IPS-18a (cell line): ENCODE data around the gene SIPA1L3.

Source experiments
- H3K27ac ChIP-seq: one replicate; pipeline ENCODE4 v1.5.1; 2013; ENCODE audit warnings: low read length
- H3K27me3 ChIP-seq: one replicate; pipeline ENCODE4 v1.6.1; 2013; ENCODE audit warnings: mild to moderate bottlenecking, low read length; ENCODE audit not compliant: control insufficient read depth, insufficient read depth
- H3K36me3 ChIP-seq: one replicate; pipeline ENCODE4 v1.6.1; 2013; ENCODE audit warnings: low read depth, low read length; ENCODE audit not compliant: control insufficient read depth
- H3K4me1 ChIP-seq: one replicate; pipeline ENCODE4 v1.6.1; 2013; ENCODE audit warnings: low read depth, low read length; ENCODE audit not compliant: control insufficient read depth
- H3K4me3 ChIP-seq: one replicate; pipeline ENCODE4 v1.5.1; 2013; ENCODE audit warnings: low read length
- H3K9ac ChIP-seq: one replicate; pipeline ENCODE4 v1.6.1; 2013; ENCODE audit warnings: mild to moderate bottlenecking, low read length, moderate library complexity
- H3K9me3 ChIP-seq: one replicate; pipeline ENCODE4 v1.6.1; 2013; ENCODE audit warnings: low read depth, low read length; ENCODE audit not compliant: control insufficient read depth

SIPA1L3 gene

DNA sequence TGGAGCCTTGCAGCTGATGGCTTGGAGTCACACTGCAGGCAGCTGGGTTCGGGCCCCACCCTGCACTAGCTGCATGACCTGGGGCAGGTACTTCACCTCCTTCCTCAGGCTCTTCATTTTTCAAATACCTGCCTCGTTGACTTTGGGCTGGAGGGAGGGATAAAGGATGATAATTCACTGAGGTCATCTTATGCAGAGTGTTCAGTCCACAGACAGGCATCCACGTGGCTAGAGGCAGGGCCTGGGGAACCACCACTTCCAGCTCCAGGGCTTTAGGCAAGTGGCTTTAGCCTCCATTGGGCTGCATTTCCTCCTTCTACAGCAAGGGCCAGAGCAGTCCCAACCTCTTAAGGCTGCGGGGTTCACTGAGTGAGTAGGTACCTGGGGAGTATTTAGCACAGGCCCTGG, 84.8 kb downstream of the SIPA1L3 start:
- Histone ChIP-seq H3K27me3 (no peaks in the 10 kb centered on the region), H3K4me3 (no peak overlapping the region), H3K4me1 (peaks cover 16% of the 10 kb centered on the region), H3K36me3 (no peaks in the 10 kb centered on the region), H3K9me3 (no peaks in the 10 kb centered on the region), H3K9ac (no peak overlapping the region), H3K27ac (no peak overlapping the region)

GRCh38 chr19:37992761-37993160, 85.8 kb downstream of the SIPA1L3 start:
- H3K9ac ChIP-seq: no peak overlapping the region
- peaks cover 16% of the 10 kb centered on the region for H3K4me1 ChIP-seq
- H3K4me3 ChIP-seq: no peak overlapping the region
- H3K27me3 ChIP-seq: no peaks in the 10 kb centered on the region
- no peak overlapping the region for H3K27ac ChIP-seq
- H3K36me3 ChIP-seq: no peaks in the 10 kb centered on the region
- H3K9me3 ChIP-seq: no peaks in the 10 kb centered on the region

GRCh38 chr19:37994823-37995130, 87.8 kb downstream of the SIPA1L3 start:
- H3K27me3 ChIP-seq: no peaks in the 10 kb centered on the region
- no peaks in the 10 kb centered on the region for H3K36me3 ChIP-seq
- H3K9me3 ChIP-seq: no peaks in the 10 kb centered on the region
- peaks cover 10% of the 10 kb centered on the region for H3K4me1 ChIP-seq
- H3K9ac ChIP-seq: no peak overlapping the region
- no peak overlapping the region for H3K4me3 ChIP-seq
- no peak overlapping the region for H3K27ac ChIP-seq

DNA sequence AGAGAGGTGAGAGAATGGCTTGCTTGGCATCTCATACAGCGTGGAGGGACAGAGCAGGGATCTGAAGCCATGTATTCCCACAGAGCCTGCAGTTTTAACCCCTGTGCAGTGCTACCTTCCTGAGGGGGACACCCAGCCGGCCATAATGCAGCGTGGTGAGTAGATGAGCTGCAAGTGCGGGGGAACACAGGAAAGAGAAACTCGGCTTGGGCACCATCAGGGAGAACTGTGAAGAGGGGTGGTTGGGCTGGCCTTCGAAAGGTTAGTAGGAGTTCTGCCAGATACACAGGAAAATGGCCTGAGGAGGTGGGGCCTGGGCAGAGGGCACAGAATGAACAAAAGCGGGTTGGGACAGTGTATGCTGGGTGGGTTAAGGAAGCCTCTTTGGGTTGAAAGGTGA, 88.3 kb downstream of the SIPA1L3 start:
- no peak overlapping the region for H3K9ac ChIP-seq
- H3K27ac ChIP-seq: no peak overlapping the region
- H3K27me3 ChIP-seq: no peaks in the 10 kb centered on the region
- no peaks in the 10 kb centered on the region for H3K36me3 ChIP-seq
- peaks cover 4% of the 10 kb centered on the region for H3K4me1 ChIP-seq
- H3K4me3 ChIP-seq: no peak overlapping the region
- no peaks in the 10 kb centered on the region for H3K9me3 ChIP-seq

DNA sequence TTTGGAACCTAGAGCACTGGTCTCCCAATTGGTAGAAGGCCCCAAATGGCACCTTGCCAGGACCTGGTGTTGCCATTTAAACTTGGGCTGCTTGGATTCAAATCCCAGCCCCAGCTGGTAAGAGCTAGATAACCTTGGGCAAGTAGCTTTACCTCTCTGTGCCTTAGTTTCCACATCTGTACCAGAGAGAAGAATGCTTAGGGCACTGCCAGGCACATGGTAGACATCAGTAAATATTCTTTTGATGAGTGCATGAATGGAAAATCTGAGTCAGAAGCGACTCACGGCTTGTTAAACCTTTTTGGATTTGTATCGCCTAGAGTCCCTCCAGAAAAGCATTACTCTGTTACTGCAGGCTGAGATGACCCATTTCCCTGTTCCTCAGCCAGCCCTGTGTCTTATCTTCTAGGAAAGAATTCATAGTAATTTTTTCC, 90.9 kb downstream of the SIPA1L3 start:
- Histone ChIP-seq H3K27ac (no peak overlapping the region), H3K4me1 (peaks cover 3% of the 10 kb centered on the region), H3K9ac (no peak overlapping the region), H3K27me3 (no peaks in the 10 kb centered on the region), H3K36me3 (no peaks in the 10 kb centered on the region), H3K4me3 (no peak overlapping the region), H3K9me3 (no peaks in the 10 kb centered on the region)

DNA sequence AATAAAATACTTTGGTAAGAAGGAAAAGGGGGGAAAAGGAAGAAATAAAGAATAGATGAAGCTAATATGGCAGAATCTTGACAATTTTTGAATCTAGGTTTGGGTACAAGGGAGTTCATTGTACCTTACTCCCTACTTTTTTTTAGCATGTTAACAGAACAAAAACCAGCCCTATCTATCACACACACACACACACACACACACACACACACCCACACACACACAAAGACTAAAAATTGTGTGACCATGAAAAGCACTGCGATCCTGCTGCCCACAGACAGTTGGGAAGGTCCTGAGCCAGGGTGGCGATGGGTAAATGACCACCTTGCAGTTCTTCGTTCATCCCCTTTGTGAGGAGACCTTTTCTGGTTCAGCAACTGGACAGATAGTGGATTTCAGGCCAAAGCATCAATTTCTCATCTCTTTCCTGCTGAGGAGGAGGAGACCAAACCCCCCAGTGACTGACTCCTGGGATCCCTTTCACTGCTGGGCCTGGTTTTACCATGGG, 91.8 kb downstream of the SIPA1L3 start:
- Histone ChIP-seq H3K4me1 (peaks cover 12% of the 10 kb centered on the region), H3K4me3 (no peak overlapping the region), H3K9ac (no peak overlapping the region), H3K36me3 (no peaks in the 10 kb centered on the region), H3K27me3 (no peaks in the 10 kb centered on the region), H3K27ac (no peak overlapping the region), H3K9me3 (no peaks in the 10 kb centered on the region)

- Histone ChIP-seq H3K4me1 (peaks cover 19% of the 10 kb centered on the region), H3K9me3 (no peaks in the 10 kb centered on the region), H3K9ac (no peak overlapping the region), H3K36me3 (no peaks in the 10 kb centered on the region), H3K27ac (no peak overlapping the region), H3K4me3 (no peak overlapping the region), H3K27me3 (no peaks in the 10 kb centered on the region)
Measured at GRCh38 chr19:37999309-38000213, 92.6 kb downstream of the SIPA1L3 start.

DNA sequence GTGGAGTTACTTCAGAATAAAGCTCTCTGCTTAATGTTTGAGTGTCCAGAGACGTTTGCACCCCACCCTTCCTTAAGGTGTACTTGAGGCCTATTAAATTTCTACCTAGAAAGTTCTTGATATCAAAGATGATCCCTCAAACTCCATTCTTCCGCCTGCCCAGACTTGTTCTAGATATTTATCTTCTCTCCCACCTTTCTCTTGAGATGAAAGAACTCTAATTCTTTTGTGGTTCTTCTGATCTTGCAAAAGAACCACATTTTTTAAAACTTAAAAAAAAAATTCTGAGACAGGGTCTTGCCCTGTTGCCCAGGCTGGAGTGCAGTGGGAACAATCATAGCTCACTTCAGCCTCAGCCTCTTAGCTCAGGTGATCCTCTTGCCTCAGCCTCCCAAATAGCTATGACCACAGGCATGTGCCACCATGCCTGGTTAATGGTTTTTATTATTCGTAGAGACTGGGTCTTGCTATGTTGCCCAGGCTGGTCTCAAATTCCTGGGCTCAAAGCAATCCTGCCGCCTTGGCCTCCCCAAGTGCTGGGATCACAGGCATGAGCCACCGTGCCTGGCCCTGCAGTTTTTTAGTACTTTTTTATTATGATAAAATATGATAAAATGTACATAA, 94.3 kb downstream of the SIPA1L3 start:
- H3K4me1 ChIP-seq: peaks cover 34% of the 10 kb centered on the region
- H3K9me3 ChIP-seq: no peaks in the 10 kb centered on the region
- no peaks in the 10 kb centered on the region for H3K36me3 ChIP-seq
- no peak overlapping the region for H3K4me3 ChIP-seq
- H3K9ac ChIP-seq: no peak overlapping the region
- no peaks in the 10 kb centered on the region for H3K27me3 ChIP-seq
- H3K27ac ChIP-seq: no peak overlapping the region

DNA sequence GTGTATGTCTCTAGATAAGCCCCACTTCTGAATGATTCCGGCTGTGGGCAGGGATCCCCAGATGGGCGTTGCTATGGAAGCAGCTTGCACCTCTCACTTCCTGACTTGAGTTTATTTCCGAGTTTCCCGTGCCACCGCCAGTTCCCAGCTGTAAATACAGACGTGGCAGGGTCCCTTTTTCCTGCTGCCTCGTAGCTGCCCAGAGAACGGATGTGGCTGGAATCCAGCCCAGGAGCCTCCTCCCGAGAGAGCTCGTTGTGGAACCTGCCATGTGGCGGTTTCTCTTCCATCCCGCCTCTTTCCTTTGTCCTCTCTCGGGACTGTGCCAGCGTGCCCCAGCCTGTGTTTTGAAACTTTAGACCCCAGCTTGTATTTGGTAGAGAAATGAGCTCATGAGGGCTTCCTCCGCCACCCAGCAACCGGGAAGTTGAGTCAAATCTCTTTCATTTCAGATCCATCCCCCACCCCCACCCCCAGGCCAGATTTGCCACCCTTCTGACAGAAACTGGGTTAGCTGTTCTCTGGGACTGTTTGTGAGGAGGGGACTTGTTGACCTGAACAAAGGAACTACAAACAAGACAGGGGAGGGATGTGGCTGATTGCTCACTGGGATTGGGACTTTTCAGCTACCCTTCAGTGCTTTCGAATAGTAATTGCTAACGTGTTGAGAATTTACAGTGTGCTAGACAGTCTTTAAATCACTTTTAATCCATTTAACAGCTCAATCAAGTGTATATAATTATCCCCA, 96.6 kb downstream of the SIPA1L3 start:
- Histone ChIP-seq H3K4me3 (peak overlapping the region; percentile 58), H3K4me1 (peaks cover 34% of the 10 kb centered on the region), H3K9ac (peak overlapping the region; percentile 83), H3K27ac (peak overlapping the region; percentile 85), H3K27me3 (no peaks in the 10 kb centered on the region), H3K9me3 (no peaks in the 10 kb centered on the region), H3K36me3 (no peaks in the 10 kb centered on the region)

GRCh38 chr19:38004186-38004520, 97.1 kb downstream of the SIPA1L3 start:
- peaks cover 34% of the 10 kb centered on the region for H3K4me1 ChIP-seq
- H3K27ac ChIP-seq: peak overlapping the region; percentile 85
- H3K9me3 ChIP-seq: no peaks in the 10 kb centered on the region
- peak overlapping the region; percentile 58 for H3K4me3 ChIP-seq
- peak overlapping the region; percentile 83 for H3K9ac ChIP-seq
- no peaks in the 10 kb centered on the region for H3K27me3 ChIP-seq
- no peaks in the 10 kb centered on the region for H3K36me3 ChIP-seq

GRCh38 chr19:38004521-38005223, 97.7 kb downstream of the SIPA1L3 start:
- Histone ChIP-seq H3K27me3 (no peaks in the 10 kb centered on the region), H3K9ac (peak overlapping the region; percentile 83), H3K4me3 (peak overlapping the region; percentile 58), H3K4me1 (peaks cover 34% of the 10 kb centered on the region), H3K27ac (peak overlapping the region; percentile 85), H3K9me3 (no peaks in the 10 kb centered on the region), H3K36me3 (no peaks in the 10 kb centered on the region)
